GF-D8 (cell line): ENCODE results near the gene GLIS2.

ENCODE experiments used
- DNase-seq: peaks from one replicate; lab custom pipeline; 2025; lab: John Stamatoyannopoulos, UW

Gene GLIS2

DNA sequence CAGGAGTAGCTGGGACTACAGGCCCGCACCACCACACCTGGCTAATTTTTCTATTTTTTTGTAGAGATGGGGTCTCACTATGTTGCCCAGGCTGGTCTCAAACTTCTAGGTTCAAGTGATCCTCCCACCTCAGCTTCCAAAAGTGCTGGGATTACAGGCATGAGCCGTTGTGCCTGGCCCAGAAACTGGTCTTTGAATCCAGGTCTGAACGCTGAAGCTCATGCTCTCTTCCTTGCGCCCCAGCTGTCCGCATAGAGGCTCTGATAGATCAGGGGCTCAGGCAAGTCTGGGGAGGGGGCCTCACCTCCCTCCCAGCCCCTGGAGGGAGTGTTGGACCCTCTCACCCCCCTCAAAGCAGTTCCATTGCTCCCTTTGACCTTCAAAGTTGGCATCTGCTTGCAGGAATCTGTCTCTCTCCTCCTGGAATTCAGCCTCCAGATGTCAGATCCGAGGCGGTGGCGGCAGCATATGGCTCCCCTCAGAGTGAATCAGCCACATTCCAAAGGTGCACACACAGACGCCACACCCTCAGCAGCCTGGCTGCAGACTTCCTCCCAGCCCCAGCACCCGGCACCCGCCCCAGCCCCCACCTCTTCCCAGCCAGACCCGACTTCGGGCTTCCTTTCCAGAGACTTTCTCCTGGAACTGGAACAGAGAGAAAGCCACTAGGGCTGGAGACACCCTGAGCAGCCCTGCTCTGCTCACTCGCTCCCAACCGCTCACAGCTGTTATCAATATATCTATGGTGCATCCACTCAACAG is 16.9 kb upstream of the GLIS2 start:
- no peak for DNase-seq

DNA sequence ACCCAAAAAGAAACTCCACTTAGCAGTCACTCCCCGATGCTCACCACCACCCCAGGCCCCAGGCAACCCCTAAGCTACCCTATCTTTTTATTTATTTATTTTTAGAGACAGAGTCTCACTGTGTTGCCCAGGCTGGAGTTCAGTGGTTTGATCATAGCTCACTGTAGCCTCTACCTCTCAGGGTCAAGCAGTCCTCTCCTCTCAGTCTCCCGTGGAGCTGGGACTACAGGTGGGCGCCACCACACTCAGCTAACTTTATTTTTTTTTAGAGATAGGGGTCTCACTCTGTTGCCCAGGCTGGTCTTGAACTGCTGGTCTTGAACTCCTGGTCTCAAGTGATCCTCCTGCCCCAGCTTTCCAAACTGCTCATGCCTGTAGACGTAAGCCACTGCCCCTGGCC is 14.7 kb upstream of the GLIS2 start:
- DNase-seq: no peak

DNA sequence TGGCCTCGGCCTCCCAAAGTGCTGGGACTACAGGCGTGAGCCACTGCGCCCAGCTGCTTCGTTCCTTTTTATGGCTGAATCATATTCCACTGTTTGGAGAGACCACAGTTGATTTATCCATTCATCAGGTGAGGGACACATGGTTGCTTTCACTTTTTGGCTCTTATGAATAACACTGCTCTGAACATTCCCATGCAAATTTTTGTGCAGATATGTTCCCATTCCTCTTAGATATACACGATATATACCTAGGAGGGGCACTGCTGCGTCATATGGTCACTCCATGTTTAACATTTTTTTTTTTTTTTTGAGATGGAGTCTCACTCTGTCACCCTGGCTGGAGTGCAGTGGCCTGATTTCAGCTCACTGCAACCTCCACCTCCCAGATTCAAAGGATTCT is 13.9 kb upstream of the GLIS2 start:
- DNase-seq: no peak

DNA sequence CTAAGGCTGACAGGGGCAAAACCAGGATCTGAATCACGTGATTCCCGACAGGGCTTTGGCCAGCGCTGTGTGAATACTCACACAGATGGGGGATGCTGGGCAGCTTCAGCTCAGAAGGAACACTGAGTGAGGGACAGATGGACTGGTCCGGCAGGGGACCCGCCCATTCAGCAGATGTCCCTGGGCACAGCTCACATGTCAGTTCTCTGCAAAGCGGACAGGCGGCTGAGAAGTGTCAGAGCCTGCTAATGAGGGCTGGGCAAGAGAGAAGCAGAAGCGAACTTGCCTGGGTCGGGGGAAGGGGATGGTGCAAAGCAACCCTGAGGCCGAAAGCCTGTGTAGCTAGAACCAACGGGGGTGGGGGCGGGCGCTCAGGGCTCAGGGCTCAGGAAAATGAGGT is 11.9 kb upstream of the GLIS2 start:
- DNase-seq: no peak

DNA sequence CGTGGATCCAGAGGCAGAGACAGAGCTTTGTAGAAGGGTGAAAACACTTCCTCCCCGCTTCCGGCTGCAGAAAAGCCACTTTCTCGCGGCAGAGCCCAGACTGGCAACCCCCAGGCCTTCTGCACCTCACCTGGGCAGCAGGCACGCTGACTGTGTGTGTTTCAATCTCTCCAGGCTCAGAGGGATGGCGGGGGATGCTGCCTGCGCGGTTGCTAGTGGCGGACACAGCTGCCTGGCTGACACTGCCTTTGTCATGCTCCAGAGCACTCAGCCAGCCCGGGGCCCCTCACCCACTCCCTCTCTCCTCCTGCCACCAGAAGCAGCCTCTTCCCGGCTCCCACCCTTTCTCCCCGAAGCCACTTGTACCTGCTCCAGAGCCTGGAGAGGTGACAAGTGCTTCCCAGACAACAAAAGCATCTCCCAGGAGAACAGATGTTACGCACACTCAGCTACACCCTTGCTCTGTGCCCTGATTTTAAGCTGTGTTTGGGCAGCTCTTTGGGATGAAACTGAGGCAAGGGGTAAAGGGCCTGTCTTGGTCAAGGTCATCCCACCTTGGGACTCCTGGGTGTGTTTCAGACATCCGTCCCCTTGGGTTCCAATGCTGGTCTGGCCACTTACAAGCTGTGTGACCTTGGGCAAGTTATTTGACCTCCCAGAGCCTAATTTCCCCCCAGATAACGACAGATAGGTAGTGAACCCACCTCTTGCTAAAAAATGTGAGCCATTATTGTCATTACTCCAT is 9.2 kb upstream of the GLIS2 start:
- DNase-seq: no peak

DNA sequence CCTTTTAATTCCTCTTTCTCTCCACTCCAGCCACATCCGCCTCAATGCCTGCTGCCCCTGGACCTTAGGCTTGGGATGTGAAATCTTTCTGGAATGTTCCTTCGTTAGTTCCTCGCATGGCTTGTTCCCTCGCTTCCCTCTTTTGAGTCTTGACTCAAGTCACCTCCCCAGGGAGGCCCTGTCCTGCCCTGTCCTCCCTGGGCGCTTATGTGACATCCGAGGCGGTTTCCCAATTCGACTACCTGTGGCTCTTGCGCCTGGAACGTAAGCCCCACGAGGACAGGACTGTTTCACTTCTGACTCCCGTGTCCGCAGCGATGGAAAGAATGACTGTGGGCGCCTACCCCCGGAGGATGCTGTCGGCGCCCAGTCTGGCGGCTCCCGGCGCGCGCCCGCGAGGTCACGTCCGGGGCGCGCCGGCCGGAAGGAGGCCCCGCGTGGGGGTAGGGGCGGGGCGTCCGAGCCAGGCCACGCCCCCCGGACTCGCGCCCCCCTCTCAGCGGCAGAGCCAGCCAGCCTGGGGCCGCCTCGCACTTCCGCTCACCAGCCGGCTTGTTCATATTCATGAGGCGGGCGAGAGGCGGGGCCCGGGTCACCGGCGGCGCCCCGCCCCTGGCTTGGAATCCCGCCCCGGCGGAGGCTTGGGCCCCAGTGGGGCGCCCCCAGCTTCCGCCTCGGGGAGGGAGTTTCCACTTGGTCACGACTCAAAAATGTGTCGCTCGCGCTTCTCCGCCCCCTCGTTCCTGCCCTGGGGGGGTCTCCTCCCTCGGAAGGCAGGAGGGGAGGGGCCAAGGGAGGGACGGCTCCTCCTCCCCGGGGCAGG is 8.4 kb upstream of the GLIS2 start:
- DNase-seq: peak; percentile 87

DNA sequence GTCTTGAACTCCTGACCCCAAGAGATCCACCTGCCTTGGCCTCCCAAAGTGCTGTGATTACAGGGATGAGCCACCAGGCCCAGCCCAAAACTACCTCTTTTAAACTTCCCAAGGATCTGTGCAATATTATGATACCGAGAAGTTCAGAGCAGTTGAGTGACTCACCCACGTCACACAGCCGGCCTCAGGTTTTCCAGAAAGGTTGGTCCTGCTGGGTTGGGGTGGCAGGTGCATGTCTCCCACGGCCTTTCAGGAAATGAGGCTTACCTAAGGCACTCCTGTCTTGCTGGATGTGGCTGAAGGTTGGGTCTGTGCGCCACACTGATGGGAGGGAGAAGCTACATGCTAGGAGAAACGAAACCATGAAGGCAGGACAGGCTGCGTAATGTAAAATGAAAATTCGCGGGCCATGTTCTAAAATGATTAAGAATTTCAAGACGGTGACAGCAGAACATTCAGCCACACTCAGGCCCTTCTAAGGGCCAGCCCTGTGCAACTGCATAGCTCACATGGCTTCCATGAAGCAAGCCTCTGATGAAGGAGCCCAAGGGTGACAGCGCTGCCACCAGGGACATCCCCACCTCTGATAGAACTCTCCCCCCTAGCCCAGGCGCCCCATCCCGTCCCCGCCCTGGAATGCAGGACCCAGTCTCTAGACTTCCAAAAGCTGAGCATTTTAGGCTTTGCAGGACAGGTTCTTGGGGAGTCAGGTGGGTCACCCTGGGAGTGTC is 6.6 kb upstream of the GLIS2 start:
- DNase-seq: no peak

DNA sequence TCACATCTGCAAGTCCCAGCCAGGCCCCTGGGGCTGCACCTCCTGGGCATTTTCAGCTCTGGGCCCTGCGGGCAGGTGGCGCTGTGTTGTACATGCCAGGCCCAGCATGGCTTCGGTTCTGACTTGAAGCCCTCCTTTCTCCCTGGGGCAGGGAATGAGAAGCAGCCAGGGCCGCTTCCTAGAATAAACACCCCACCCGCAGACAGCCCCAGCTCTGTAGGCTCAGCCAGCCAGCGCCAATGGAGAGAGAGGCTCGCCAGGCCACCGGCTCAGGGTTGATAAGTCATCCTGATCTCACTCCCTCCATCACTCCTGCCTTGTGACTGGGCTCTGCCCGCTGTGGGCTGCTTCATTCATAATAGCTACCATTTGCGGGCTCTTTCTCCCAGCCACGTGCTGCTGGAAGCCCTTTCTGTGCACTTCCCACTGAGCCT is 6.0 kb upstream of the GLIS2 start:
- DNase-seq: no peak

DNA sequence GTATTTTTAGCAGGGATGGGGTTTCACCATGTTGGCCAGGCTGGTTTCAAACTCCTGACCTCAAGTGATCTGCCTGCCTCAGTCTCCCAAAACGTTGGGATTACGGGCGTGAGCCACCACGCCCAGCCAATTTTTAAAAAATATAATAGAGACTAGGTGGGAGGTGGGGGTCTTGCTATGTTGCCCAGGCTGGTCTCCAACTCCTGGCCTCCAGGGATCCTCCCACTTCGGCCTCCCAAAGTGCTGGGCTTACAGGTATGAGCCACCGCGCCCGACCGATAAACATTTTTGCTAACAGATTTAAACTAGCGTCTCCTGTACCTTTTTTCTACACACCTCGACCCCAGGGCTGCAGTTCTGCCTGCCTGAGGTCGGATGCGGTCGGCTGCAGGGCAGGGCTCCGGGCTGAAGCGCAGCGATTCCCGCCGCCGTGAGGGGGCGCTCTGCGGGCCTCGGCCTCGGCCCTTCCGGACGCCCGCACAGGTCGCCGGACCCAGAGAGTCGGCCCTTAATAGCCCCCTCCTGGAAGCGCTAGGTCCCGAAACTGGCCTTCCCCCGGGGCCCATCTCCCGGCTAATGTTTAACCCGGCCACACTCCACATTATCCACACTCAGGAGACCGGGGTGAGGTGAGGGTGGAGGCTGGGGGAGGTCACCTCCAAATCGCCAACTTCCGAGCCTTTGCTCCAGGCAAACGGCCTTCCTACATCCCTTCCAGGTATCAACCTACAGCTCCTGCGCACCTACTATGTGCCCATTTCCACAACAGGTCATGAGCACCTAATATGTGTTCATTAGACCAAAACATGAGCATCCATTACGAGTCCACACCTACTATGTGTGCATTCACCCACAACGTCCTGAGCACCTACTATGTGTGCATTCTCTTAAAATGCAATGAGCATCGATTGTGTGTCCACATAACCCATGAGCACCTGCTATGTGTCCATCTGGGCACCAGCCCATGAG is 2.0 kb upstream of the GLIS2 start:
- no peak for DNase-seq

DNA sequence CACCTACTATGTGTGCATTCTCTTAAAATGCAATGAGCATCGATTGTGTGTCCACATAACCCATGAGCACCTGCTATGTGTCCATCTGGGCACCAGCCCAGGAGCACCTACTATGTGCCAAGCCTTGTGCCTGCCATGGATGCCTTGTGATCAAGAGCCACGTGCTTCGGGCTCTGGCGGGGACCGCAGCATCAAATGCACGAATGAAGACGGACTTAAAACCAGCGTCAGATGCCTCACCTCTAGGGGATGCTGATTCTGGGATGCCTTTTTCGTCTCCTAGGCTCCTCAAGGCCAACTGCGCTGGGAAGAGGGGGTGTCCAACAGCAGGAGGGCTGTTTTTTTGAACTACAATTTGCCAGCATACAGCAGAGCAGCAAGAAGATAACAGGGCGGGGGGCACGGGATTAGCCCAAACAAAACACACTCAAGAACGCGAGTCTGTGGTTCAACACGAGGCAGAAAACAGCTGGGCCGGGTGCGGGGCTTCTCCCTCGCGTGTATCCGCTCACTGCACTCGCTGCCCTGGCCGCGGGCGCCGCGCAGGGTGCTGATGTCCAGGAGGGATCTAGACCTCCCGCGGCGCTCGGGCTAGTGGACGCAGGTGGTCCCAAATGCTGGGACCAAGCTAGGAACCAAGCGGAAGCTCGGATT is 1.2 kb upstream of the GLIS2 start:
- DNase-seq: no peak

DNA sequence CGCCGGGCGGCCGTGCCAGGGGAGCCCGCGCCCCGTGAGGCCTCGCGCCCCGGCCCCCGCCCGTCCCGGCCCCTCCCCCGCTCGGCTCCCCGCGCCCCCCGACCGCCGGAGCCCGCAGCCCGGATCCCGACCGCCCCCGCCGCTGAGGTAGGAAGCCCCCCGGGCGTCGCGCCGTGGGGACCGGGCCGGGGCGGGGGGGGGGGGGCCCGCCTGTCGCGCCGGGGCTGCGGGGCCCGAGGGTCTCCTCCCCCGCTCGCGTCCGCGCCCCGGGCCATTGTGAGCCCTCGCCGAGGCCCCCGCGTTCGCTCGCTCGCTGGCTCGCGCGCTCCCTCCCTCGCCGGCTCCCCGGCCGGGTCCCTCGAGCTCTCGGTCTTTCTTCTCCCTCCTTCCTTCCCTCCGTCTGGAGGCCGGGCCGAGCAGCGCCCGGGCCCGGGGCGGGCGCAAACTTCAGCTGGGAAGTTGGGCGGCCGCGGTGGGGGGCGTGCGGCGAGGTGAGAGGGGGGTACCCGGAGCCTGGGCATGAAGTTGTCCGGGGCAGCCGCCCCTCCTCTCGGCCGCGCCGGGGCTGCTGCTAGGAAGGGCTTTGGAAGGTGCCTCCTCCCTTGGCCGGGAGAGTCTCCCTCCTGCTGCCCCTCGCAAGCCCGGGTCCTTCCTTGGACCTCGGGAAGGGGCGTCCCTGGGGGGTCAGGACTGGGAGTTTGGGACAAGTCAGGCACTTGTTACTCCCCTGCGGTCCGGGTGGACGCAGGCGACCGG is 419 bp downstream of the GLIS2 start:
- no peak for DNase-seq

DNA sequence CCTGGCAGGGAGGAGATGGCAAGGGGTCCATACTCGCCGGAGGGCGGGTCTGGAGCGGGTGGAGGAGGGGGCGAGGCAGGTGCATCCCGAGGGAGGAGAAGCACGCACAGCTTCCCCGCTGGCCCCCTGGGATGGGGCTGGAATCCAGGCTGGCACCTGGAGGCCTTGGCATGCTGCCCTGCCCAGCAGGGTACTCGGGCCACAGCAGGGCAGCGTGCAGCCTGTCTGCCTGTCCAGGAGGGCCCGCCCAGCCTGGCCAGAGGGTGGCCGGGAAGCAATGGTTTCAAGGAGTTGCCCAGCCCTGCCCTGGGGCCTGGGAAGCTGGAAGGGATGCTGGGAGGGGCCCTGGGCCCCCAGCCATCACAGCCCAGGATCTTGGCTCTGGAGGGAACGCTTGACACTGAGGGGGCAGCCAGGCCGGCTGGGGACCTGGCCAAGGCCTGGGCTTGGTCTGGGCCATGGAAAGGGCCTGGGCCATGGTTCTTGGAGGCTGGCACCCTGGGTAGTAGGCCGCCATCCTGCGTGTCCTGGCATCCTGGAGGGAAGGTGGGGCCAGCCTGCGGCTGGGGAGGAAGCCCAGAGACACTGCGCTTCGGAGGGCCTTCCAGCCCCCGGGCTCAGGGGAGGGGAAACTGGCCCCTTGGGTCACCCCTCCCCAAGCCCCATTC is 1.1 kb downstream of the GLIS2 start:
- DNase-seq: no peak

DNA sequence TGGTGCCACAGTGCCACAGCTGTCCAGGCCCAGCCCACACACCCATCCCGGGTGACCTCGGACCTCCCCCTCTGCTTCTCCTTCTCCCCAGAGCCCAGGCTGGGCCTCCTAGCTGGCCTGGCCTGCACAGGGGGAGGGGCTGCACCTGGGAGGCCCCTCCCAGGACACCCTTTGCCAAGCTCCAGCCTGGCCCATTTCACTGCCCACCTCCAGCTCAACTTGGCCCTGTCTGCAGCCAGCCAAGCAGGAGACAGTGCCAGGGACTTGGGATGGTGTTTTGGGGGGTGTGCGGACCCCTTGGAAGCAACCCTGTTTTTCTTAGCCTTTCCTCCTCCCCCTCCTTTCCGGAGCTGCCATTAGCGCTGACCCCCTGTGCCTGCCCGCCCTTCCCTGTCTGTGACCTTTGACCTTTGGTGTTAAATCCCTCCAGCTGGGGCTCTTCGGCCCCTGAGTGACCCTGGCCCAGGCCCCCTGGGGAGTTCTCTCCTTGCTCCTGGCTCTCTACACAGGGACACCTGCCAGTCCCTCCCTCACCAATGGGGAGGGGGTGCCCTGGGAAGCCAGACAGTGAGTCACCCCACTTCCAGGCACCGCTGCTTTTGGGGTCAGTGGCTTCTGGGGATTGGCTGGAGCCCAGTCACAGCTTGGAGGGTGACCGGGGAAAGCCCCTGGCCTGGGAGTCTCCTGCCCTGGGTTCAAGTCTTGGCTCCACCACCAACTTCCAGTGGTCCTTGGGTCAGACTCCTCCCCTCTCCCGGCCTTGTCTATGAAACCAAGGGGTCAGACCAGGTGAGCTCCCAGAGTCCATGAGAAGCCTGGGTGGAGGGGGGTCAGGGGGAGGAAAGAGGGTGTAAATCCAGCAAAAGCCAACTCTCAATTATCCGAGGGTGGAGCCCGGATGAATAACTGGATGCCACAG is 1.9 kb downstream of the GLIS2 start:
- DNase-seq: no peak

DNA sequence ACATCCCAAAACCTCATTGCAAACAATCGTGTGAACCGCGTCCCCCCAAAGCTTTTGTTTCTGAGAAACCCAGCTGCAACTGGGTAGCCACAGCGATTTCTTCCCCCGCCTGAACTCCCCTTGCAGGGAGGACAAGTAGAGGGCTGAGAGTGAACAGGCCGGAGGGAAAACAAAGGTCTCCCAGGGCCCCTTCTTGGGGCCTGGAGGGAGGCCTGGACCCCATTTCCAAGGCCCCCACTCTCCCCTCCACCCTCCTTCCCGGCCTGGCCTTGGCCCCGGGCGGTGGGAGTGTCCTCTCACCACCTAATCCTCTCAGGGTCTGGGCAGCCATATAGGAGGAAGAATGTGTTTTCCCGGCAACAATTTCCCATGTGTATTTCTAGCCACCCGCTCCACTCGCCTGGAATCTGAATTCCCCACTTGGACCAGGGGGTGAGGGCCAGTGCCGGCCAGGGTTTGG is 2.6 kb downstream of the GLIS2 start:
- DNase-seq: no peak

DNA sequence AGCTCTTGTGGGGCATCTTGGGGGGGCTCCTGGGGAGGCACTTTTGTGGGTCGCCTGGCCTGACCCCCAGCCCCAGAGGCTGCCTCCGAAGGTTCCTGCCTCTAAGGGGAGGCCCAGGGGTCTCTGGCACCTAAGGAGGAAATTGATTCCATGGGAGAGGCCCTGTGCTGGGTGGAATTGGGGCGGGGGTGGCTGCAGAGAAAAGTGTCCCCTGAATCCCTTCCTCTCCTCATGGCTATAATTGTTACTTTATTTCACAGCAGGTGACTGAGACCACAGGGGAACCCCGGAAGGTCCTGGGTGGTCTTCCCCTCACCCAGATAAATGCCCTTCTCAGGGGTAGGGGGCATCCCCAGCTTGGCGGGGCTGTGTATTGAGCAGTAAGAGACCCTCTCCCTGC is 3.1 kb downstream of the GLIS2 start:
- no peak for DNase-seq

DNA sequence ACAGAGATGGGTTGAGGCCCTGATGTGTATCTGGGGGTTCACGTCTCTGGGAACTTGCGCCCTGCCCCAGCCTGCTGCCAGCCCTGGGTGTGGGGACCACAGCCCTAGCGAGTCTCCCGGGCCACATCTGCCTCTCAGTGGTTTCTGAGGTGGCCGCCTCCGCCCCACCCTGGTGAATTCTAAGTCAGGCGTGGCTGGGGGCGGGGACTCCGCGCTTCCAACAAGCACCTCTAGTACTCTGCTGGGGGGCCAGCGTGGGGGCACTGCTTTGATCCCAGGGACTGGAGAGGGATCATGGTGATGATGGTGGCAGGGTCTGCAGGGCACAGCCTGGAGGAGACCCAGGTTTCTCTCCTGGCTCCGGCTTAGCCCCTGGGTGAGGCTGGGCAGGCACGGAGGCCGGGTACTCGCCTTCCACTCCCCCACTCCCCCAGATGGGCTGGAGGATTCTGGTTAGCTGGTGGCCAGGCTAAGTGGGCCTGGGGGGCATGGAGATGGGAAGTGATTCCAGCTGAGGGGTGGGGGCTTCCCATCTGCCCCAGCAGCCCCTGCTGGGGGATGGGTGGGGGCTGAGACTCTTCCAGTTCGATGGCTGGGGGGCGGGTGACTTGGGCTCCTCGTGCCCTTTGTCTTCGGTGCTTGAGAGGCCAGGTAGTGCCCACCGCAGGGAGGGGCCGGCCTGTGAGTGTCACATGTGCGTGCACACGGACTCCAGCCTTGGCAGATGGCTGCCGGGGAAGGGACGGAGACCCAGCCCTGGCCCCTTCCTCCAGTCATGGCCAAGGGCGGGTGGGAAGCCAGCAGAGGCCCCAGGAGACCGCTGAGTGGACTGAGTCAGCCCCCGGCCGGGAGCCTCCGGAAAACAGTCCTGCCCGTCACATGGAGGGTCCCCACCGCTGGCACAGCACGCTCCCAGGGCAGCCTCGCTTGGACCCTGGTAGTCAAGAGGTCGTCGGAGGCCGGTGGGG is 3.9 kb downstream of the GLIS2 start:
- DNase-seq: no peak
